ENCODE results near the gene PIAS1.

The PIAS1 gene

GRCh38 chr15:68062946-68063465 lies 8.9 kb downstream of the PIAS1 start:
- DNase-seq (ENCODE audit: low read depth), result no peak

GRCh38 chr15:68063606-68064005 lies 9.5 kb downstream of the PIAS1 start:
- no peak for DNase-seq (ENCODE audit: low read depth)

- no peak for DNase-seq (ENCODE audit: low read depth)
These were observed 19.6 kb downstream of the PIAS1 start for GRCh38 chr15:68073576-68074288.

GRCh38 chr15:68075764-68076385 lies 21.8 kb downstream of the PIAS1 start:
- no peak for DNase-seq (ENCODE audit: low read depth)

GRCh38 chr15:68078365-68078764 lies 24.2 kb downstream of the PIAS1 start:
- no peak for DNase-seq (ENCODE audit: low read depth)

- no peak for DNase-seq (ENCODE audit: low read depth)
These were observed 26.2 kb downstream of the PIAS1 start for GRCh38 chr15:68080334-68080733.

- no peak for DNase-seq (ENCODE audit: low read depth)
These were observed 26.7 kb downstream of the PIAS1 start for GRCh38 chr15:68080783-68081182.

GRCh38 chr15:68081869-68082505 lies 27.9 kb downstream of the PIAS1 start:
- DNase-seq (ENCODE audit: low read depth), result no peak

- no peak for DNase-seq (ENCODE audit: low read depth)
These were observed 28.6 kb downstream of the PIAS1 start for GRCh38 chr15:68082735-68083134.

GRCh38 chr15:68083463-68083862 lies 29.3 kb downstream of the PIAS1 start:
- DNase-seq (ENCODE audit: low read depth), result no peak

GRCh38 chr15:68085052-68085451 lies 30.9 kb downstream of the PIAS1 start:
- DNase-seq (ENCODE audit: low read depth), result no peak

GRCh38 chr15:68091743-68092142 lies 37.6 kb downstream of the PIAS1 start:
- DNase-seq (ENCODE audit: low read depth), result no peak

- no peak for DNase-seq (ENCODE audit: low read depth)
These were observed 42.0 kb downstream of the PIAS1 start for GRCh38 chr15:68096099-68096498.

GRCh38 chr15:68097029-68097428 lies 42.9 kb downstream of the PIAS1 start:
- no peak for DNase-seq (ENCODE audit: low read depth)

- DNase-seq (ENCODE audit: low read depth), result no peak
These were observed 44.4 kb downstream of the PIAS1 start for GRCh38 chr15:68098465-68098864.

- no peak for DNase-seq (ENCODE audit: low read depth)
These were observed 46.1 kb downstream of the PIAS1 start for GRCh38 chr15:68100194-68100593.

- no peak for DNase-seq (ENCODE audit: low read depth)
These were observed 49.5 kb downstream of the PIAS1 start for GRCh38 chr15:68103603-68104002.

- DNase-seq (ENCODE audit: low read depth), result no peak
These were observed 52.5 kb downstream of the PIAS1 start for GRCh38 chr15:68106656-68107055.

- DNase-seq (ENCODE audit: low read depth), result no peak
These were observed 53.0 kb downstream of the PIAS1 start for GRCh38 chr15:68107142-68107541.

- DNase-seq (ENCODE audit: low read depth), result no peak
These were observed 58.6 kb downstream of the PIAS1 start for GRCh38 chr15:68112706-68113105.

GRCh38 chr15:68113273-68113672 lies 59.2 kb downstream of the PIAS1 start:
- DNase-seq (ENCODE audit: low read depth), result no peak

GRCh38 chr15:68113751-68114150 lies 59.6 kb downstream of the PIAS1 start:
- no peak for DNase-seq (ENCODE audit: low read depth)

GRCh38 chr15:68114356-68114755 lies 60.2 kb downstream of the PIAS1 start:
- no peak for DNase-seq (ENCODE audit: low read depth)

Measured in activated T-helper 1 cell treated with Interleukin-2 at 50 U/mL for 16 hours (primary cell).